ENCODE measurements around the gene CDC42EP2.

The CDC42EP2 gene

GRCh38 chr11:65297026-65297672 is 17.5 kb upstream of the CDC42EP2 start:
- DNase-seq (ENCODE audit: extremely low read depth in 1 of 2, low read depth in 1 of 2), result no peak

DNA sequence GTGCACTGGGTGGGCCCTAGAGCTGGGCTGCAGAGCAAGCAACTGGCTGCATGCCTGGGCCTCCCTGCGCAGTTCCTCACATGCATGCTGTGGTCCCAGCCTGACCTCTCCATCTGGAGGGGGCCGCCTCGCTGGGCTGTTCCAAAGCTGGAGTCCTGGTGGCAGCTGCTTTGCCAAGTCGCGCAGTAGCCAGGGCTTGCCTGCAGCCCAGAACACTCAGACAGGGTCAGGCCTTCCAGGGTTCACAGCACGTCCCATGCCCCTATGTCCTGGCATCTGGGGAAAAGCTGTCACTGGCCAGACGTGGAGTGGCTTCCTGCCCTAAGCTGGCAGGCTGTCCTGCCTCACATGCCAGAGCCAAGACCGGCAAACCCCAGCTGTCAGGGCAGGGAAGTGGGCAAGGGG is 16.5 kb upstream of the CDC42EP2 start:
- no peak for DNase-seq (ENCODE audit: extremely low read depth in 1 of 2, low read depth in 1 of 2)

DNA sequence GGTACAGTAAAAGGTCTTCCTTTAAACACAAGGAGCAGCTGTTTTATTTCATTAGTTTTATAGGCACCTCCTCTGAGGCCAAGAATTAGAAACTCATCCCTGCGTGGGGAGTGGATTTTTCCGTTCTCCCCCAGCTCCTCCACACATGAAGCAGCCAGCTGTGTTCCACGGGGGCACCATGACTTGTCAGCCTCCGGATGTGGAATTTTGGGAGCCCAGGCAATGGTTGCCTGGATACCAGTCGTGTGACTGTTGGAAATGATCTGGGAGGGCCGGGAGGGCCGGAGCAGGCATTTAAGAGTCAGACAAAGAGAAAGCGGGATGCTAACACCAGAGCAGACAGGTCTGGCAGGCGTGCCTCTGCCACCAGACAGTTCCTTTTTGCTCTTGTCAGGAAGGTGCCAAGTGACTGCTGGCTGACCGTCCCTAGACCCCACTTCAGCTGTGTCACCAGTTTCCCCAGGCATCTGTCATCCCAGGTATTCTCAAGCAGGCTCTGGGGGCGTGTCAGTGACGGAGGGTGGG is 15.9 kb upstream of the CDC42EP2 start:
- no peak for DNase-seq (ENCODE audit: extremely low read depth in 1 of 2, low read depth in 1 of 2)

- no peak for DNase-seq (ENCODE audit: extremely low read depth in 1 of 2, low read depth in 1 of 2)
Measured at GRCh38 chr11:65300621-65301275, 13.9 kb upstream of the CDC42EP2 start.

GRCh38 chr11:65301491-65302329 is 13.0 kb upstream of the CDC42EP2 start:
- DNase-seq (ENCODE audit: extremely low read depth in 1 of 2, low read depth in 1 of 2), result no peak

- no peak for DNase-seq (ENCODE audit: extremely low read depth in 1 of 2, low read depth in 1 of 2)
Measured at GRCh38 chr11:65303555-65303954, 11.1 kb upstream of the CDC42EP2 start.

- DNase-seq (ENCODE audit: extremely low read depth in 1 of 2, low read depth in 1 of 2), result no peak
Measured at GRCh38 chr11:65304110-65304509, 10.6 kb upstream of the CDC42EP2 start.

GRCh38 chr11:65304613-65305012 is 10.1 kb upstream of the CDC42EP2 start:
- DNase-seq (ENCODE audit: extremely low read depth in 1 of 2, low read depth in 1 of 2), result no peak

GRCh38 chr11:65305501-65306268 is 9.0 kb upstream of the CDC42EP2 start:
- no peak for DNase-seq (ENCODE audit: extremely low read depth in 1 of 2, low read depth in 1 of 2)

DNA sequence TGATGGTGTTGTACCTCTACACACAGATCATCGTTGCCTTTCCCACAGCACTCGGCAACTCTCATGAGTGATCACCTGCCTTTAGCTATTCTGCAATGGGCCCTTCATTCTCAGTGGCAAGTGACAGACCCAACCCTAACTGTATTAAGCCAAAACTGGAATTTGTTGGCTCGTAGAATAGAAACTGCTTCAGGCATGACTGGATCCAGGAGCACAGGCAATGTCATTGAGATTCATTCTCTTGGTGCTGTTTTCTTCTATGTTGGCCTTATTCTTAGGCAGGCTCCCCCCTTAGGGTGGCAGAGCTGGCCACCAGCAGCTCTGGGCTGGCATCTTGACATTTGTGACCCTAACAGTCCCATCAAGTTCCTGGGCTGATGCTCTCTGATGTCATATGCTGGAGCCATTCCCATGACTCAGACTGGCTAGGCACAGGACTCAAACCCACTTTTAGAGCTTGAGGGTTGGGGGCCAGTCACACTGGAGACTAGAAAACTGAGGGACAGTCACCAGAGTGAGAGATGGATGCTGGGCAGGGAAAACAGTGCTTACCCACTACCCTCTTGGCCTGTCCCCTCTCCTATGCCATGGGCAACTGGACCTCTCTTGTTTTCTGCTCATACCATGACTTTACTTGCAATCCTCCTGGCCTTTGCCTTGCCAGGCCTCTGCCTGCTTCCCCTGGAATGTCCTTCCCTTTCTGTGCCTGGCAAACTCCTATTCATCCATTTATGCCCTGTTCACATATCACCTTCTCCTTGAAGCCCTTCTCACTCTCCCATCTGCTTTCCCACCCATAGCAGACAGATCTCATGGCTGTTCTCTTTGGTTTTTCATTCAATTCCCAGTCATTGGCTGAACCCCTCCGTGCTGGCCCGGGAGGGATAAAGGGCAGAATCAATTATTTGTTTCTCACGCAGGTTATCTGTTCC is 7.1 kb upstream of the CDC42EP2 start:
- DNase-seq (ENCODE audit: extremely low read depth in 1 of 2, low read depth in 1 of 2), result no peak

GRCh38 chr11:65308281-65308891 is 6.3 kb upstream of the CDC42EP2 start:
- no peak for DNase-seq (ENCODE audit: extremely low read depth in 1 of 2, low read depth in 1 of 2)

DNA sequence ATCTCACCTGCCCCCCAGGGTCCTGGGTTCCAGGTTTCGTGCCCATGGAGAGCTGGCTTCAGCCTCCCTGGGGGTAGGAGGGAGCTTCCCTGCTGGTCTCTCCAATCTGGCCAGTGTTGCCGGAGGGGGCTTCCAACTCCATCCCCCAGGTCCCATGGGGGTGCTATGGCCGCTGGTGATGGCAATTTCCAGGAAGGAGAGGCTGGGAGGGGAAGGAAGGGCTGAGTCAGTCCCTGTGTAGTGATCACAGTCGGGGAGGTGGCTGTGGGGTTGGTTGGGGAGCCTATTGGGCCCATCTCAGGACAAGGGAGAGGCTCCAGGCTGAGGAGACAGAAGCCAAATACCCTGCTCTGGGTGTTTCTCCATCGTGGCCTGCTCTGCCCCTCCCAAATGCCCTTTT is 5.7 kb upstream of the CDC42EP2 start:
- DNase-seq (ENCODE audit: extremely low read depth in 1 of 2, low read depth in 1 of 2), result no peak

GRCh38 chr11:65310215-65310614 is 4.5 kb upstream of the CDC42EP2 start:
- no peak for DNase-seq (ENCODE audit: extremely low read depth in 1 of 2, low read depth in 1 of 2)

DNA sequence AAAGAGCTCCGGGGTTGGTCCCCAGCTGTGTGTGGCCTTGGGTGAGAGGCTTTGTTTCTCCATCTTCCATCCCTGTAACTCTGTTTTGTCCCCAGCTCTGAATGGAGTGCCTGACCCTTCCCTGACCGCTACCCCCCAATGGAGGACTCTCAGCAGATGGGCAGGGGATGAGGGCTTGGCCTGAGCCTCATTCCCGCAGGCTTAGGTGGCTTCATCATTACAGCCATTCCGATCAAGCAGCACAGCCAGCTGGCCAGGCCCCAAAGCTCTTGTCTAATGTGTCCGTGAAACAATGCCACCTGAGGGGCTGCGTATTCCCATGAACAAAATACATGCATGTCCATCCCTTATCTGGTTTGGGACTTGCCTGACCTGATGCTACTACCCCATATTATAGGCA is 3.9 kb upstream of the CDC42EP2 start:
- DNase-seq (ENCODE audit: extremely low read depth in 1 of 2, low read depth in 1 of 2), result no peak

DNA sequence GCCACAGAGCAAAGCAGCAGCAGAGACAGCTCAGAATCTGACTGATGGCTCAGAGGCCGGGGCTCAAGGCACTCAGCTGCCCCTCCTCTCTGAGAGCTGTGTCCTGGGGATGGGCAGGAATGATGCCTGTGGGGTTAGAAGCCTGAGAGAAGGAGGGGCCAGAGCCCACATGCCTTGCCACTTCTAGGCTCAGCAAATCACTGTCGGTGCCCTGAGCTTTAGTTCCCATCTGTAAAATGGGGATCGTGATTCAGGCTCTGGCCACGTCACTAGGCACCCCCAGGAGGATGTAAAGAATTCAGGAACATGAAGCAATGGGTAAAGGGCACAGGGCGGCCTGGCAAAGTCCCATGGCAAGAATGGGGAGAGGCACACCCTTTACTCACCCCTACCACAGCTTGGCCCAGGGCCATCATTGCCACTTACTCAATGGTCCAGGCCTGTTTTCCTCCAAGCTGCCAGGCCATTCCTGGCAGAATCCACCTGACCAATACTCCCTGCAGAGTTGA is 3.4 kb upstream of the CDC42EP2 start:
- no peak for DNase-seq (ENCODE audit: extremely low read depth in 1 of 2, low read depth in 1 of 2)

- peak; percentile 63 for DNase-seq (ENCODE audit: extremely low read depth in 1 of 2, low read depth in 1 of 2)
Measured at GRCh38 chr11:65315204-65315865, 669 bp downstream of the CDC42EP2 start.

GRCh38 chr11:65315866-65316226 is 1.2 kb downstream of the CDC42EP2 start:
- no peak for DNase-seq (ENCODE audit: extremely low read depth in 1 of 2, low read depth in 1 of 2)

- no peak for DNase-seq (ENCODE audit: extremely low read depth in 1 of 2, low read depth in 1 of 2)
Measured at GRCh38 chr11:65316227-65317024, 1.8 kb downstream of the CDC42EP2 start.

Data from stimulated activated CD8-positive, alpha-beta memory T cell treated with anti-CD3 and anti-CD28 coated beads, Interleukin-7, amount 100 ng/mL, for 48 hours (primary cell).